ENCODE results near the gene RCOR2.

GRCh38 chr11:63911876-63912275 lies 5.1 kb downstream of the RCOR2 start:
- TF ChIP-seq, protein P1, sequence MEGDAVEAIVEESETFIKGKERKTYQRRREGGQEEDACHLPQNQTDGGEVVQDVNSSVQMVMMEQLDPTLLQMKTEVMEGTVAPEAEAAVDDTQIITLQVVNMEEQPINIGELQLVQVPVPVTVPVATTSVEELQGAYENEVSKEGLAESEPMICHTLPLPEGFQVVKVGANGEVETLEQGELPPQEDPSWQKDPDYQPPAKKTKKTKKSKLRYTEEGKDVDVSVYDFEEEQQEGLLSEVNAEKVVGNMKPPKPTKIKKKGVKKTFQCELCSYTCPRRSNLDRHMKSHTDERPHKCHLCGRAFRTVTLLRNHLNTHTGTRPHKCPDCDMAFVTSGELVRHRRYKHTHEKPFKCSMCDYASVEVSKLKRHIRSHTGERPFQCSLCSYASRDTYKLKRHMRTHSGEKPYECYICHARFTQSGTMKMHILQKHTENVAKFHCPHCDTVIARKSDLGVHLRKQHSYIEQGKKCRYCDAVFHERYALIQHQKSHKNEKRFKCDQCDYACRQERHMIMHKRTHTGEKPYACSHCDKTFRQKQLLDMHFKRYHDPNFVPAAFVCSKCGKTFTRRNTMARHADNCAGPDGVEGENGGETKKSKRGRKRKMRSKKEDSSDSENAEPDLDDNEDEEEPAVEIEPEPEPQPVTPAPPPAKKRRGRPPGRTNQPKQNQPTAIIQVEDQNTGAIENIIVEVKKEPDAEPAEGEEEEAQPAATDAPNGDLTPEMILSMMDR (IDR thresholded peaks at IDR 0.05), result no peak
- TF ChIP-seq EP300 (IDR thresholded peaks at IDR 0.05) (no peak), POLR2AphosphoS5 (IDR thresholded peaks at IDR 0.05) (no peak), POLR2A (IDR thresholded peaks at IDR 0.05) (no peak)

All from gastroesophageal sphincter (tissue), 3 donors.